Trophoblast cell (in vitro differentiated cells and primary cell): Measurements from ENCODE around the gene IGF2BP3.

Experiments used
- DNase-seq, 2 donors: peaks; one replicate each; pipeline ENCODE4 v3.0.0-alpha.2; 2016
- H2AFZ ChIP-seq: 2 replicates; pipeline ENCODE4 v1.6.1; 2013; ENCODE audit warnings: low read length, moderate library complexity, mild to moderate bottlenecking; ENCODE audit not compliant: insufficient read depth, poor library complexity
- H2AK5ac ChIP-seq: 2 replicates; pipeline ENCODE4 v1.6.1; 2013; ENCODE audit warnings: mild to moderate bottlenecking, low read length
- H2BK120ac ChIP-seq: 2 replicates; pipeline ENCODE4 v1.6.1; 2013; ENCODE audit warnings: low read length, mild to moderate bottlenecking, moderate library complexity; ENCODE audit not compliant: insufficient read depth, poor library complexity
- H2BK12ac ChIP-seq: 2 replicates; pipeline ENCODE4 v1.6.1; 2013; ENCODE audit warnings: mild to moderate bottlenecking, low read length, moderate library complexity
- H2BK5ac ChIP-seq: 2 replicates; pipeline ENCODE4 v1.6.1; 2013; ENCODE audit warnings: low read length, low read depth, moderate library complexity, mild to moderate bottlenecking; ENCODE audit not compliant: poor library complexity
- H3K14ac ChIP-seq: 2 replicates; pipeline ENCODE4 v1.6.1; 2013; ENCODE audit warnings: mild to moderate bottlenecking, low read length
- H3K18ac ChIP-seq: 2 replicates; pipeline ENCODE4 v1.6.1; 2013; ENCODE audit warnings: mild to moderate bottlenecking, low read length
- H3K23ac ChIP-seq: 2 replicates; pipeline ENCODE4 v1.6.1; 2013; ENCODE audit warnings: low read length
- H3K27ac ChIP-seq: 2 replicates; pipeline ENCODE4 v1.5.1; 2013; ENCODE audit warnings: low read depth, mild to moderate bottlenecking, inconsistent platforms, low read length, moderate library complexity
- H3K27me3 ChIP-seq: 2 replicates; pipeline ENCODE4 v1.6.1; 2013; ENCODE audit warnings: inconsistent platforms, mild to moderate bottlenecking, low read length, moderate library complexity; ENCODE audit not compliant: insufficient read depth
- H3K36me3 ChIP-seq, 2 experiments: 1 replicate in 1 of 2; 2 replicates in 1 of 2; pipeline ENCODE4 v1.6.1; 2013; ENCODE audit warnings: low read length in 2 of 2, mild to moderate bottlenecking in 2 of 2, moderate library complexity in 1 of 2; ENCODE audit not compliant: insufficient read depth in 2 of 2, control insufficient read depth in 1 of 2
- H3K4ac ChIP-seq: 2 replicates; pipeline ENCODE4 v1.6.1; 2013; ENCODE audit warnings: low read depth, mild to moderate bottlenecking, low read length, moderate library complexity
- H3K4me1 ChIP-seq, 2 experiments: 1 replicate in 1 of 2; 2 replicates in 1 of 2; pipeline ENCODE4 v1.6.1; 2013; ENCODE audit warnings: low read length in 2 of 2, mild to moderate bottlenecking in 2 of 2, moderate library complexity in 1 of 2; ENCODE audit not compliant: insufficient read depth in 2 of 2, control insufficient read depth in 1 of 2
- H3K4me2 ChIP-seq: 2 replicates; pipeline ENCODE4 v1.6.1; 2013; ENCODE audit warnings: inconsistent platforms, mild to moderate bottlenecking, low read length, moderate library complexity
- H3K4me3 ChIP-seq: 2 replicates; pipeline ENCODE4 v1.5.1; 2013; ENCODE audit warnings: mild to moderate bottlenecking, low read depth, low read length, inconsistent platforms
- H3K79me1 ChIP-seq: one replicate; pipeline ENCODE4 v1.6.1; 2013; ENCODE audit warnings: low read length
- H3K79me2 ChIP-seq: 2 replicates; pipeline ENCODE4 v1.6.1; 2013; ENCODE audit warnings: low read length, mild to moderate bottlenecking; ENCODE audit not compliant: control insufficient read depth, insufficient read depth, poor library complexity
- H3K9ac ChIP-seq: 2 replicates; pipeline ENCODE4 v1.6.1; 2013; ENCODE audit warnings: mild to moderate bottlenecking, low read length
- H3K9me3 ChIP-seq: 2 replicates; pipeline ENCODE4 v1.6.1; 2013; ENCODE audit warnings: low read depth, mild to moderate bottlenecking, control low read depth, inconsistent platforms, low read length; ENCODE audit not compliant: insufficient read depth
- H4K12ac ChIP-seq: 2 replicates; pipeline ENCODE4 v1.6.1; 2013; ENCODE audit warnings: low read depth, mild to moderate bottlenecking, low read length, moderate library complexity
- H4K8ac ChIP-seq: 2 replicates; pipeline ENCODE4 v1.6.1; 2013; ENCODE audit warnings: low read depth, mild to moderate bottlenecking, low read length, moderate library complexity
- H4K91ac ChIP-seq: one replicate; pipeline ENCODE4 v1.6.1; 2013; ENCODE audit warnings: low read depth, mild to moderate bottlenecking, low read length, moderate library complexity
- WGBS: extraction: QIAGEN DNeasy Blood & Tissue Kit; methylation state at CpG from one replicate; pipeline ENCODE4 v1.1.7; 2013; ENCODE audit warnings: missing lambda C conversion rate; ENCODE audit not compliant: insufficient read length, insufficient coverage; ENCODE audit errors: extremely low coverage; 5-methylcytosine and 5-hydroxymethylcytosine counted together

The IGF2BP3 gene

GRCh38 chr7:23422384-23422783 is 47.9 kb downstream of the IGF2BP3 start:
- Histone ChIP-seq H3K23ac (no peak overlapping the region), H3K79me2 (peaks cover 5% of the 10 kb centered on the region), H3K79me1 (no peaks in the 10 kb centered on the region), H3K9me3 (no peaks in the 10 kb centered on the region), H3K27me3 (no peaks in the 10 kb centered on the region), H3K14ac (no peak overlapping the region), H4K91ac (no peak overlapping the region), H3K4ac (peak overlapping the region; percentile 69), H2BK12ac (no peak overlapping the region), H3K18ac (no peak overlapping the region), H3K4me3 (no peak overlapping the region), H4K12ac (no peak overlapping the region), H3K9ac (no peak overlapping the region), H2BK5ac (no peak overlapping the region), H3K4me2 (no peak overlapping the region), H3K27ac (no peak overlapping the region), H2AFZ (no peak overlapping the region), H3K4me1 (no peaks in the 10 kb centered on the region), H4K8ac (no peak overlapping the region), H2AK5ac (no peak overlapping the region), H3K36me3 (peaks cover 2 to 5% of the 10 kb centered on the region in 2 experiments), H2BK120ac (no peak overlapping the region)
- no peak for DNase-seq
- WGBS, result 100% methylated on average over 1 of the region's 7 CpGs

- H2AK5ac ChIP-seq, result no peak overlapping the region
- no peak for DNase-seq
- no peak overlapping the region for H3K23ac ChIP-seq
- no peaks in the 10 kb centered on the region for H3K4me1 ChIP-seq
- H3K9me3 ChIP-seq, result peaks cover 1% of the 10 kb centered on the region
- no peak overlapping the region for H4K12ac ChIP-seq
- no peak overlapping the region for H3K9ac ChIP-seq
- no peaks in the 10 kb centered on the region for H3K79me1 ChIP-seq
- H2BK5ac ChIP-seq, result no peak overlapping the region
- H4K8ac ChIP-seq, result no peak overlapping the region
- no peak overlapping the region for H3K27ac ChIP-seq
- no CpG with 5 or more reads among the region's 1 CpG for WGBS
- no peak overlapping the region for H3K4me3 ChIP-seq
- H3K27me3 ChIP-seq, result no peaks in the 10 kb centered on the region
- no peak overlapping the region for H3K14ac ChIP-seq
- no peak overlapping the region for H4K91ac ChIP-seq
- H3K79me2 ChIP-seq, result peaks cover 4% of the 10 kb centered on the region
- H2BK120ac ChIP-seq, result no peak overlapping the region
- H3K4ac ChIP-seq, result no peak overlapping the region
- no peak overlapping the region for H2BK12ac ChIP-seq
- H3K36me3 ChIP-seq, result peaks cover 10 to 11% of the 10 kb centered on the region in 2 experiments
- no peak overlapping the region for H3K4me2 ChIP-seq
- no peak overlapping the region for H2AFZ ChIP-seq
- H3K18ac ChIP-seq, result no peak overlapping the region
Observed at GRCh38 chr7:23419845-23420244, 50.4 kb downstream of the IGF2BP3 start.

GRCh38 chr7:23419160-23419559 is 51.1 kb downstream of the IGF2BP3 start:
- Histone ChIP-seq H2BK120ac (no peak overlapping the region), H3K23ac (no peak overlapping the region), H4K8ac (no peak overlapping the region), H3K14ac (no peak overlapping the region), H3K18ac (no peak overlapping the region), H2BK5ac (no peak overlapping the region), H2BK12ac (no peak overlapping the region), H3K4me1 (no peaks in the 10 kb centered on the region), H2AK5ac (no peak overlapping the region), H3K79me2 (peaks cover 4% of the 10 kb centered on the region), H2AFZ (no peak overlapping the region), H3K79me1 (no peaks in the 10 kb centered on the region), H3K36me3 (peaks cover 15 to 17% of the 10 kb centered on the region in 2 experiments), H3K27me3 (no peaks in the 10 kb centered on the region), H4K91ac (no peak overlapping the region), H3K9ac (no peak overlapping the region), H3K9me3 (peaks cover 4% of the 10 kb centered on the region), H3K4ac (no peak overlapping the region), H4K12ac (no peak overlapping the region), H3K4me2 (no peak overlapping the region), H3K4me3 (no peak overlapping the region), H3K27ac (no peak overlapping the region)
- no peak for DNase-seq
- no CpG with 5 or more reads among the region's 3 CpGs for WGBS

- H3K36me3 ChIP-seq, result peaks cover 17 to 18% of the 10 kb centered on the region in 2 experiments
- H2BK5ac ChIP-seq, result no peak overlapping the region
- no peak overlapping the region for H3K4me3 ChIP-seq
- no peak overlapping the region for H3K27ac ChIP-seq
- peaks cover 4% of the 10 kb centered on the region for H3K9me3 ChIP-seq
- peaks cover 2% of the 10 kb centered on the region for H3K79me2 ChIP-seq
- H4K91ac ChIP-seq, result no peak overlapping the region
- H3K4me2 ChIP-seq, result no peak overlapping the region
- no peak overlapping the region for H4K8ac ChIP-seq
- no peak overlapping the region for H3K18ac ChIP-seq
- no peak overlapping the region for H4K12ac ChIP-seq
- no peak overlapping the region for H2AK5ac ChIP-seq
- no peak overlapping the region for H2BK120ac ChIP-seq
- no peaks in the 10 kb centered on the region for H3K79me1 ChIP-seq
- no peak overlapping the region for H3K4ac ChIP-seq
- no peak overlapping the region for H2BK12ac ChIP-seq
- H3K27me3 ChIP-seq, result no peaks in the 10 kb centered on the region
- H3K14ac ChIP-seq, result no peak overlapping the region
- H3K4me1 ChIP-seq, result no peaks in the 10 kb centered on the region
- DNase-seq, result peak in 1 of 2 donors; percentile 15
- no peak overlapping the region for H2AFZ ChIP-seq
- no peak overlapping the region for H3K9ac ChIP-seq
- no peak overlapping the region for H3K23ac ChIP-seq
Observed at GRCh38 chr7:23418046-23418445, 52.2 kb downstream of the IGF2BP3 start.
